HG03045 (cell line): ENCODE results near the gene MCF2L.
"Not testable (repeated sequence)": the region's sequence is repeated elsewhere in the genome, so short reads cannot be mapped to it uniquely, and the experiment has no call there.

Source experiments
- ATAC-seq: cut with Tn5 transposase; IDR thresholded peaks from one replicate; pipeline ENCODE4 v1.9.1; 2021; ENCODE audit warnings: mild to moderate bottlenecking, moderate library complexity; ENCODE audit not compliant: unreplicated experiment

The MCF2L gene

GRCh38 chr13:113028336-113029060, 59.5 kb downstream of the MCF2L start:
- ATAC-seq = no peak

GRCh38 chr13:113029061-113029445, 60.0 kb downstream of the MCF2L start:
- ATAC-seq = no peak

- no peak for ATAC-seq
Observed at GRCh38 chr13:113029487-113030258, 60.7 kb downstream of the MCF2L start.

- ATAC-seq = not testable (repeated sequence)
Observed at GRCh38 chr13:113030259-113030640, 61.2 kb downstream of the MCF2L start.

GRCh38 chr13:113031465-113031864, 62.5 kb downstream of the MCF2L start:
- no peak for ATAC-seq

GRCh38 chr13:113032291-113032690, 63.3 kb downstream of the MCF2L start:
- ATAC-seq = no peak

GRCh38 chr13:113033054-113033850, 64.2 kb downstream of the MCF2L start:
- no peak for ATAC-seq

- ATAC-seq = no peak
Observed at GRCh38 chr13:113034451-113035212, 65.6 kb downstream of the MCF2L start.

GRCh38 chr13:113035213-113035800, 66.3 kb downstream of the MCF2L start:
- no peak for ATAC-seq

GRCh38 chr13:113036401-113036800, 67.4 kb downstream of the MCF2L start:
- no peak for ATAC-seq

- no peak for ATAC-seq
Observed at GRCh38 chr13:113040031-113040430, 71.0 kb downstream of the MCF2L start.

GRCh38 chr13:113040597-113041292, 71.7 kb downstream of the MCF2L start:
- no peak for ATAC-seq

- ATAC-seq = no peak
Observed at GRCh38 chr13:113041293-113041690, 72.3 kb downstream of the MCF2L start.

GRCh38 chr13:113041896-113042295, 72.9 kb downstream of the MCF2L start:
- ATAC-seq = no peak

GRCh38 chr13:113042456-113042855, 73.4 kb downstream of the MCF2L start:
- no peak for ATAC-seq

GRCh38 chr13:113043001-113043630, 74.1 kb downstream of the MCF2L start:
- no peak for ATAC-seq

- no peak for ATAC-seq
Observed at GRCh38 chr13:113043931-113044330, 74.9 kb downstream of the MCF2L start.

- ATAC-seq = no peak
Observed at GRCh38 chr13:113044391-113045114, 75.5 kb downstream of the MCF2L start.
